ENCODE results near the gene ATMIN. TPM values are rescaled to one million over a fixed set of nuclear protein-coding genes. Genes with fewer than 3 reads are reported as not detected.

The ATMIN gene
- polyA plus RNA-seq, 1 of the 3 experiments (the other 2 are of a cell fraction), result 15.3 TPM

DNA sequence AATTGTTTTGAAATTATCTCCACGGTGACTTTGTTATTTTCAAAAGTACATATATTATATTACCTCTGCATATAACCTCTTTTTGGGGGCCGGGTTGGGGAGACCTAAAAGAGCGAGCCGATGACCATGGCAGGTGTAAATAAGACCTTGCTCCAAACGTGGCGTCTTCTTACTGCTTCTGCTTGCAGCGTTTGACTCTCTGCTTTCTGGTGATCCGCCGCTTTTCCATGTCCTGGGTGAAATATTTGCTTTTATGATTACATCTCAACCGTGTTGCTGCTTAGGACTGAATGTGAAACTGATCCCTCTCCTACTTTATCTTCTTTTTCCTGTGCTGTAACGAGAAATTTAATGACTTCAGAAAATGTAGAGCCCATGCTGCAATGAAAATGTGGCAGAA is 18.1 kb downstream of the ATMIN start:
- Histone ChIP-seq H3K79me2 (ENCODE audit: insufficient read depth) (no peaks in the 10 kb centered on the region), H3F3A (replicated peaks; ENCODE audit: insufficient read depth) (no peaks in the 10 kb centered on the region), H3K9me3 (peaks cover 6% of the 10 kb centered on the region; the same call in 1 of the 2 replicates), H3K27ac (ENCODE audit: low read depth in 2 of 2, low read length in 1 of 2) (no peak overlapping the region), H3K27me3 (ENCODE audit: insufficient read depth) (no peaks in the 10 kb centered on the region), H3K9ac (no peak overlapping the region), H3K9me2 (no peaks in the 10 kb centered on the region), H3K4me1 (ENCODE audit: control insufficient read depth in 1 of 2, insufficient read depth in 2 of 2, low read depth in 1 of 2, low read length in 1 of 2) (no peaks in the 10 kb centered on the region), H3K4me3 (ENCODE audit: low read depth in 2 of 2, low read length in 1 of 2) (no peak overlapping the region), H4K20me1 (ENCODE audit: insufficient read depth) (no peaks in the 10 kb centered on the region), H2AFZ (ENCODE audit: low read depth) (no peak overlapping the region), H3K4me2 (no peak overlapping the region), H3K36me3 (replicated peaks in 1 of 2; ENCODE audit: control insufficient read depth in 1 of 2, insufficient read depth in 2 of 2, low read length in 1 of 2) (no peaks in the 10 kb centered on the region)
- TF ChIP-seq RCOR1 (IDR thresholded peaks at IDR 0.05; ENCODE audit: low read length) (no peak), FOSL2 (IDR thresholded peaks at IDR 0.05; ENCODE audit: borderline replicate concordance, low read depth) (no peak), SMC3 (IDR thresholded peaks at IDR 0.05; ENCODE audit: low read depth, low read length) (no peak), TCF12 (IDR thresholded peaks at IDR 0.05) (no peak), FOXM1 (IDR thresholded peaks at IDR 0.05; ENCODE audit: low read depth) (no peak), ELF1 (IDR thresholded peaks at IDR 0.05) (no peak), RFX5 (IDR thresholded peaks at IDR 0.05; ENCODE audit: low read length) (no peak), MEF2A (IDR thresholded peaks at IDR 0.05; ENCODE audit: borderline replicate concordance, low read depth) (no peak), SIN3A (IDR thresholded peaks at IDR 0.05; ENCODE audit: borderline replicate concordance, low read depth, low read length) (no peak), MXI1 (IDR thresholded peaks at IDR 0.05; ENCODE audit: low read depth, low read length) (no peak), GABPA (IDR thresholded peaks at IDR 0.05; ENCODE audit: low read depth) (no peak), TAF1 (IDR thresholded peaks at IDR 0.05; ENCODE audit: borderline replicate concordance, low read depth, low read length) (no peak), YY1 (IDR thresholded peaks at IDR 0.05; ENCODE audit: low read depth) (no peak), TEAD4 (IDR thresholded peaks at IDR 0.05; ENCODE audit: borderline replicate concordance, insufficient read depth) (no peak)
- TF ChIP-seq, protein P1, sequence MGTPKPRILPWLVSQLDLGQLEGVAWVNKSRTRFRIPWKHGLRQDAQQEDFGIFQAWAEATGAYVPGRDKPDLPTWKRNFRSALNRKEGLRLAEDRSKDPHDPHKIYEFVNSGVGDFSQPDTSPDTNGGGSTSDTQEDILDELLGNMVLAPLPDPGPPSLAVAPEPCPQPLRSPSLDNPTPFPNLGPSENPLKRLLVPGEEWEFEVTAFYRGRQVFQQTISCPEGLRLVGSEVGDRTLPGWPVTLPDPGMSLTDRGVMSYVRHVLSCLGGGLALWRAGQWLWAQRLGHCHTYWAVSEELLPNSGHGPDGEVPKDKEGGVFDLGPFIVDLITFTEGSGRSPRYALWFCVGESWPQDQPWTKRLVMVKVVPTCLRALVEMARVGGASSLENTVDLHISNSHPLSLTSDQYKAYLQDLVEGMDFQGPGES (IDR thresholded peaks at IDR 0.05; ENCODE audit: low read depth, low read length), result no peak
- TF ChIP-seq, protein P2, sequence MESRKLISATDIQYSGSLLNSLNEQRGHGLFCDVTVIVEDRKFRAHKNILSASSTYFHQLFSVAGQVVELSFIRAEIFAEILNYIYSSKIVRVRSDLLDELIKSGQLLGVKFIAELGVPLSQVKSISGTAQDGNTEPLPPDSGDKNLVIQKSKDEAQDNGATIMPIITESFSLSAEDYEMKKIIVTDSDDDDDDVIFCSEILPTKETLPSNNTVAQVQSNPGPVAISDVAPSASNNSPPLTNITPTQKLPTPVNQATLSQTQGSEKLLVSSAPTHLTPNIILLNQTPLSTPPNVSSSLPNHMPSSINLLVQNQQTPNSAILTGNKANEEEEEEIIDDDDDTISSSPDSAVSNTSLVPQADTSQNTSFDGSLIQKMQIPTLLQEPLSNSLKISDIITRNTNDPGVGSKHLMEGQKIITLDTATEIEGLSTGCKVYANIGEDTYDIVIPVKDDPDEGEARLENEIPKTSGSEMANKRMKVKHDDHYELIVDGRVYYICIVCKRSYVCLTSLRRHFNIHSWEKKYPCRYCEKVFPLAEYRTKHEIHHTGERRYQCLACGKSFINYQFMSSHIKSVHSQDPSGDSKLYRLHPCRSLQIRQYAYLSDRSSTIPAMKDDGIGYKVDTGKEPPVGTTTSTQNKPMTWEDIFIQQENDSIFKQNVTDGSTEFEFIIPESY (IDR thresholded peaks at IDR 0.05; ENCODE audit: borderline replicate concordance, low read depth), result no peak
- TF ChIP-seq, protein P3, sequence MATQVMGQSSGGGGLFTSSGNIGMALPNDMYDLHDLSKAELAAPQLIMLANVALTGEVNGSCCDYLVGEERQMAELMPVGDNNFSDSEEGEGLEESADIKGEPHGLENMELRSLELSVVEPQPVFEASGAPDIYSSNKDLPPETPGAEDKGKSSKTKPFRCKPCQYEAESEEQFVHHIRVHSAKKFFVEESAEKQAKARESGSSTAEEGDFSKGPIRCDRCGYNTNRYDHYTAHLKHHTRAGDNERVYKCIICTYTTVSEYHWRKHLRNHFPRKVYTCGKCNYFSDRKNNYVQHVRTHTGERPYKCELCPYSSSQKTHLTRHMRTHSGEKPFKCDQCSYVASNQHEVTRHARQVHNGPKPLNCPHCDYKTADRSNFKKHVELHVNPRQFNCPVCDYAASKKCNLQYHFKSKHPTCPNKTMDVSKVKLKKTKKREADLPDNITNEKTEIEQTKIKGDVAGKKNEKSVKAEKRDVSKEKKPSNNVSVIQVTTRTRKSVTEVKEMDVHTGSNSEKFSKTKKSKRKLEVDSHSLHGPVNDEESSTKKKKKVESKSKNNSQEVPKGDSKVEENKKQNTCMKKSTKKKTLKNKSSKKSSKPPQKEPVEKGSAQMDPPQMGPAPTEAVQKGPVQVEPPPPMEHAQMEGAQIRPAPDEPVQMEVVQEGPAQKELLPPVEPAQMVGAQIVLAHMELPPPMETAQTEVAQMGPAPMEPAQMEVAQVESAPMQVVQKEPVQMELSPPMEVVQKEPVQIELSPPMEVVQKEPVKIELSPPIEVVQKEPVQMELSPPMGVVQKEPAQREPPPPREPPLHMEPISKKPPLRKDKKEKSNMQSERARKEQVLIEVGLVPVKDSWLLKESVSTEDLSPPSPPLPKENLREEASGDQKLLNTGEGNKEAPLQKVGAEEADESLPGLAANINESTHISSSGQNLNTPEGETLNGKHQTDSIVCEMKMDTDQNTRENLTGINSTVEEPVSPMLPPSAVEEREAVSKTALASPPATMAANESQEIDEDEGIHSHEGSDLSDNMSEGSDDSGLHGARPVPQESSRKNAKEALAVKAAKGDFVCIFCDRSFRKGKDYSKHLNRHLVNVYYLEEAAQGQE (IDR thresholded peaks at IDR 0.05; ENCODE audit: low read depth, low read length), result no peak
- POLR2A ChIA-PET, result no interaction called here
- CTCF ChIA-PET, result no interaction called here
- no peak for DNase-seq
- 67% methylated on average over 11 of the region's 11 CpGs for WGBS (ENCODE audit: low lambda C conversion rate)

Data from SK-N-SH (cell line).